ENCODE measurements around the gene DNAAF8.

- TF ChIP-seq, protein P1, sequence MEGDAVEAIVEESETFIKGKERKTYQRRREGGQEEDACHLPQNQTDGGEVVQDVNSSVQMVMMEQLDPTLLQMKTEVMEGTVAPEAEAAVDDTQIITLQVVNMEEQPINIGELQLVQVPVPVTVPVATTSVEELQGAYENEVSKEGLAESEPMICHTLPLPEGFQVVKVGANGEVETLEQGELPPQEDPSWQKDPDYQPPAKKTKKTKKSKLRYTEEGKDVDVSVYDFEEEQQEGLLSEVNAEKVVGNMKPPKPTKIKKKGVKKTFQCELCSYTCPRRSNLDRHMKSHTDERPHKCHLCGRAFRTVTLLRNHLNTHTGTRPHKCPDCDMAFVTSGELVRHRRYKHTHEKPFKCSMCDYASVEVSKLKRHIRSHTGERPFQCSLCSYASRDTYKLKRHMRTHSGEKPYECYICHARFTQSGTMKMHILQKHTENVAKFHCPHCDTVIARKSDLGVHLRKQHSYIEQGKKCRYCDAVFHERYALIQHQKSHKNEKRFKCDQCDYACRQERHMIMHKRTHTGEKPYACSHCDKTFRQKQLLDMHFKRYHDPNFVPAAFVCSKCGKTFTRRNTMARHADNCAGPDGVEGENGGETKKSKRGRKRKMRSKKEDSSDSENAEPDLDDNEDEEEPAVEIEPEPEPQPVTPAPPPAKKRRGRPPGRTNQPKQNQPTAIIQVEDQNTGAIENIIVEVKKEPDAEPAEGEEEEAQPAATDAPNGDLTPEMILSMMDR (IDR thresholded peaks at IDR 0.05), result no peak
- TF ChIP-seq POLR2A (IDR thresholded peaks at IDR 0.05), result no peak
- TF ChIP-seq EP300 (IDR thresholded peaks at IDR 0.05), result no peak
These were observed 10.4 kb downstream of the DNAAF8 start for GRCh38 chr16:4744555-4745273.

Measured in tibial nerve (tissue), 4 donors.